ENCODE measurements around the gene SP1.
"Not testable (repeated sequence)": the region's sequence is repeated elsewhere in the genome, so short reads cannot be mapped to it uniquely, and the experiment has no call there.

DNA sequence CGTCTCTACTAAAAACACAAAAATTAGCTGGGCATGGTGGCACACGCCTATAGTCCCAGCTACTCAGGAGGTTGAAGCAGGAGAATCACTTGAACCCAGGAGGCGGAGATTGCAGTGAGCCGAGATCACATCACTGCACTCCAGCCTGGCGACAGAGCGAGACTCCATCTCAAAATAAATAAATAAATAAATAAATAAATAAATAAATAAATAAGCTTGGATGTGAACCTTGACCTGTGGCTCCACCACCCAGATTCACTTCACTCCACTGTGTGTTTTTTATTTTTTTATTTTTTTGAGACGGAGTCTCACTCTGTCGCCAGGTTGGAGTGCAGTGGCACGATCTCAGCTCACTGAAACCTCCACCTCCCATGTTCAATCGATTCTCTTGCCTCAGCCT is 18.3 kb upstream of the SP1 start:
- TF ChIP-seq EZH2 (IDR thresholded peaks at IDR 0.05; ENCODE audit: borderline replicate concordance, insufficient read depth, low read length, poor library complexity, severe bottlenecking) = not testable (repeated sequence)
- TF ChIP-seq, protein P1, sequence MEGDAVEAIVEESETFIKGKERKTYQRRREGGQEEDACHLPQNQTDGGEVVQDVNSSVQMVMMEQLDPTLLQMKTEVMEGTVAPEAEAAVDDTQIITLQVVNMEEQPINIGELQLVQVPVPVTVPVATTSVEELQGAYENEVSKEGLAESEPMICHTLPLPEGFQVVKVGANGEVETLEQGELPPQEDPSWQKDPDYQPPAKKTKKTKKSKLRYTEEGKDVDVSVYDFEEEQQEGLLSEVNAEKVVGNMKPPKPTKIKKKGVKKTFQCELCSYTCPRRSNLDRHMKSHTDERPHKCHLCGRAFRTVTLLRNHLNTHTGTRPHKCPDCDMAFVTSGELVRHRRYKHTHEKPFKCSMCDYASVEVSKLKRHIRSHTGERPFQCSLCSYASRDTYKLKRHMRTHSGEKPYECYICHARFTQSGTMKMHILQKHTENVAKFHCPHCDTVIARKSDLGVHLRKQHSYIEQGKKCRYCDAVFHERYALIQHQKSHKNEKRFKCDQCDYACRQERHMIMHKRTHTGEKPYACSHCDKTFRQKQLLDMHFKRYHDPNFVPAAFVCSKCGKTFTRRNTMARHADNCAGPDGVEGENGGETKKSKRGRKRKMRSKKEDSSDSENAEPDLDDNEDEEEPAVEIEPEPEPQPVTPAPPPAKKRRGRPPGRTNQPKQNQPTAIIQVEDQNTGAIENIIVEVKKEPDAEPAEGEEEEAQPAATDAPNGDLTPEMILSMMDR (IDR thresholded peaks at IDR 0.05; ENCODE audit: poor library complexity, severe bottlenecking) = not testable (repeated sequence)

Measured in neural cell (in vitro differentiated cells).